ENCODE measurements around the gene ANKRD13B.

Gene ANKRD13B

GRCh38 chr17:29571883-29572681, 20.9 kb upstream of the ANKRD13B start:
- ChIA-PET POLR2A (no interaction called here), CTCF (interaction anchor here (0.6 to 4.9 kb wide), 5 partner anchors 16 to 202 kb away, joined by 3 to 31 read pairs (median 4); partner anchors contain the start of gene ANKRD13B)
- no peaks in the 10 kb centered on the region for H3K9me3 ChIP-seq (ENCODE audit: control insufficient read depth, insufficient read depth, low read depth, low read length)
- no peak overlapping the region for H3K4me3 ChIP-seq (ENCODE audit: low read depth, low read length)
- TF ChIP-seq ZNF404 (tag by site-specific recombination; IDR thresholded peaks at IDR 0.05), result no peak
- TF ChIP-seq KLF9 (tag by site-specific recombination; IDR thresholded peaks at IDR 0.05; ENCODE audit: low read depth), result no peak
- no peak for TF ChIP-seq TSHZ1 (tag by site-specific recombination; IDR thresholded peaks at IDR 0.05; ENCODE audit: borderline replicate concordance)
- no peak for TF ChIP-seq ZNF350 (tag by site-specific recombination; IDR thresholded peaks at IDR 0.05)
- no peak for TF ChIP-seq MZF1 (tag by site-specific recombination; IDR thresholded peaks at IDR 0.05; ENCODE audit: borderline replicate concordance)
- 0 out of 2 replicates have a peak, but pooled peaks have one; percentile 16 for TF ChIP-seq HIC1 (tag by site-specific recombination; IDR thresholded peaks at IDR 0.05)
- no peak for TF ChIP-seq ZNF473 (tag by site-specific recombination; IDR thresholded peaks at IDR 0.05)
- TF ChIP-seq ZNF704 (tag by site-specific recombination; IDR thresholded peaks at IDR 0.05), result no peak
- no peak for TF ChIP-seq INSM2 (tag by site-specific recombination; IDR thresholded peaks at IDR 0.05)
- TF ChIP-seq ZNF600 (tag by site-specific recombination; IDR thresholded peaks at IDR 0.05), result peak; percentile 41; the same call in 1 of the 2 replicates
- no peak for TF ChIP-seq ZNF157 (tag by site-specific recombination; IDR thresholded peaks at IDR 0.05)
- peaks cover 3 to 63% of the 10 kb centered on the region in 2 experiments; a peak in 2 of 3 replicates for H3K36me3 ChIP-seq (ENCODE audit: control insufficient read depth in 2 of 2, insufficient read depth in 1 of 2, low read length in 2 of 2)
- H3K4me1 ChIP-seq (ENCODE audit: control insufficient read depth, insufficient read depth, low read length), result peaks cover 6% of the 10 kb centered on the region
- no peak overlapping the region for H3K27ac ChIP-seq (ENCODE audit: extremely low read depth, low read depth, low read length)

- Histone ChIP-seq H3K27ac (ENCODE audit: extremely low read depth, low read depth, low read length) (no peak overlapping the region), H3K9me3 (ENCODE audit: control insufficient read depth, insufficient read depth, low read depth, low read length) (no peaks in the 10 kb centered on the region), H3K4me1 (ENCODE audit: control insufficient read depth, insufficient read depth, low read length) (peaks cover 6% of the 10 kb centered on the region), H3K36me3 (ENCODE audit: control insufficient read depth in 2 of 2, insufficient read depth in 1 of 2, low read length in 2 of 2) (peaks cover 3 to 71% of the 10 kb centered on the region in 2 experiments; a peak in 2 of 3 replicates), H3K4me3 (ENCODE audit: low read depth, low read length) (no peak overlapping the region)
- CTCF ChIA-PET, result interaction anchor here (0.5 to 4.9 kb wide), 4 partner anchors 10 to 66 kb away, joined by 3 to 31 read pairs (median 4); partner anchors contain the start of gene ANKRD13B
- TF ChIP-seq PRDM1 (tag by site-specific recombination; IDR thresholded peaks at IDR 0.05), result no peak
- TF ChIP-seq ZNF266 (tag by site-specific recombination; IDR thresholded peaks at IDR 0.05; ENCODE audit: low read depth), result no peak
- TF ChIP-seq ZNF660 (tag by site-specific recombination; IDR thresholded peaks at IDR 0.05), result no peak
- no peak for TF ChIP-seq ZNF580 (tag by site-specific recombination; IDR thresholded peaks at IDR 0.05)
- TF ChIP-seq ZSCAN18 (tag by site-specific recombination; IDR thresholded peaks at IDR 0.05), result no peak
- TF ChIP-seq ZNF707 (tag by site-specific recombination; IDR thresholded peaks at IDR 0.05), result no peak
- TF ChIP-seq ZBTB21 (tag by site-specific recombination; IDR thresholded peaks at IDR 0.05), result no peak
- TF ChIP-seq ZNF529 (tag by site-specific recombination; IDR thresholded peaks at IDR 0.05; ENCODE audit: insufficient replicate concordance), result no peak
- POLR2A ChIA-PET, result interaction anchor here (0.6 kb wide), 1 partner anchor 15 kb away, joined by 3 read pairs; no protein-coding TSS in a partner anchor
Measured at GRCh38 chr17:29572691-29573557, 20.0 kb upstream of the ANKRD13B start.
